ENCODE results near the gene GRK5. TPM values are rescaled to one million over a fixed set of nuclear protein-coding genes. Genes with fewer than 3 reads are reported as not detected.

Gene GRK5
- total and polyA plus RNA-seq, 2 donors from 2014 or later: 7.3 to 18.7 TPM

GRCh38 chr10:119474606-119475005 is 267.2 kb downstream of the GRK5 start:
- FAIRE-seq: no peak

GRCh38 chr10:119477444-119477843 is 270.1 kb downstream of the GRK5 start:
- Histone ChIP-seq H3K9me3 (ENCODE audit: control insufficient read depth in 2 of 3, insufficient read depth in 1 of 3, low read length in 3 of 3) (no peaks in the 10 kb centered on the region), H3K4me1 (ENCODE audit: control insufficient read depth in 2 of 3, insufficient read depth in 2 of 3, low read depth in 1 of 3, low read length in 3 of 3) (no peaks in the 10 kb centered on the region), H3K9ac (ENCODE audit: low read length in 3 of 3) (no peak overlapping the region), H3K27ac (ENCODE audit: low read depth in 2 of 2, low read length in 2 of 2) (no peak overlapping the region), H3K36me3 (ENCODE audit: control insufficient read depth in 2 of 3, insufficient read depth in 3 of 3, low read length in 3 of 3) (no peaks in the 10 kb centered on the region), H3K27me3 (ENCODE audit: control insufficient read depth, insufficient read depth, low read length) (no peaks in the 10 kb centered on the region), H3K4me3 (ENCODE audit: low read length in 3 of 3) (no peak overlapping the region)
- DNase-seq: no peak
- TF ChIP-seq CTCF (IDR thresholded peaks at IDR 0.05; ENCODE audit: borderline replicate concordance, extremely low read depth, insufficient read depth): no peak
- intact Hi-C loops (cut with DNase I): no loop called here
- FAIRE-seq: no peak

More at GRCh38 chr10:119474606-119475005, 267.2 kb downstream of the GRK5 start:
- Histone ChIP-seq H3K9ac (ENCODE audit: low read length in 3 of 3) (no peak overlapping the region), H3K9me3 (ENCODE audit: control insufficient read depth in 2 of 3, insufficient read depth in 1 of 3, low read length in 3 of 3) (no peaks in the 10 kb centered on the region), H3K27ac (ENCODE audit: low read depth in 2 of 2, low read length in 2 of 2) (no peak overlapping the region), H3K27me3 (ENCODE audit: control insufficient read depth, insufficient read depth, low read length) (no peaks in the 10 kb centered on the region), H3K4me1 (ENCODE audit: control insufficient read depth in 2 of 3, insufficient read depth in 2 of 3, low read depth in 1 of 3, low read length in 3 of 3) (no peaks in the 10 kb centered on the region), H3K36me3 (ENCODE audit: control insufficient read depth in 2 of 3, insufficient read depth in 3 of 3, low read length in 3 of 3) (no peaks in the 10 kb centered on the region), H3K4me3 (ENCODE audit: low read length in 3 of 3) (no peak overlapping the region)
- no peak for DNase-seq
- intact Hi-C loops (cut with DNase I): no loop called here
- TF ChIP-seq CTCF (IDR thresholded peaks at IDR 0.05; ENCODE audit: borderline replicate concordance, extremely low read depth, insufficient read depth): no peak

GRCh38 chr10:119478111-119478802 is 270.9 kb downstream of the GRK5 start:
- FAIRE-seq: no peak
- Histone ChIP-seq H3K4me1 (ENCODE audit: control insufficient read depth in 2 of 3, insufficient read depth in 2 of 3, low read depth in 1 of 3, low read length in 3 of 3) (no peaks in the 10 kb centered on the region), H3K9ac (ENCODE audit: low read length in 3 of 3) (no peak overlapping the region), H3K27me3 (ENCODE audit: control insufficient read depth, insufficient read depth, low read length) (no peaks in the 10 kb centered on the region), H3K4me3 (ENCODE audit: low read length in 3 of 3) (no peak overlapping the region), H3K36me3 (ENCODE audit: control insufficient read depth in 2 of 3, insufficient read depth in 3 of 3, low read length in 3 of 3) (no peaks in the 10 kb centered on the region), H3K9me3 (ENCODE audit: control insufficient read depth in 2 of 3, insufficient read depth in 1 of 3, low read length in 3 of 3) (no peaks in the 10 kb centered on the region), H3K27ac (ENCODE audit: low read depth in 2 of 2, low read length in 2 of 2) (no peak overlapping the region)
- TF ChIP-seq CTCF (IDR thresholded peaks at IDR 0.05; ENCODE audit: borderline replicate concordance, extremely low read depth, insufficient read depth): no peak
- intact Hi-C loops (cut with DNase I): no loop called here
- DNase-seq: no peak
